ENCODE data around the gene TTLL3. TPM values are rescaled to one million over a fixed set of nuclear protein-coding genes. Genes with fewer than 3 reads are reported as not detected.

The TTLL3 gene
- total RNA-seq, 1 donor from 2014 or later, result 13.6 TPM

- no peak overlapping the region for H3K9ac ChIP-seq (ENCODE audit: low read depth in 1 of 3, low read length in 3 of 3)
- H3K4me3 ChIP-seq (ENCODE audit: low read length in 3 of 3), result no peak overlapping the region
- no peaks in the 10 kb centered on the region for H3K9me3 ChIP-seq (ENCODE audit: control insufficient read depth in 3 of 3, low read length in 3 of 3)
- H3K4me1 ChIP-seq (ENCODE audit: control insufficient read depth in 3 of 3, insufficient read depth in 3 of 3, low read length in 3 of 3), result peaks cover 17 to 22% (median 21%) of the 10 kb centered on the region in 3 donors
- peaks cover 7 to 13% (median 11%) of the 10 kb centered on the region in 3 donors for H3K36me3 ChIP-seq (ENCODE audit: control insufficient read depth in 3 of 3, insufficient read depth in 3 of 3, low read length in 3 of 3)
- no peak overlapping the region for H3K27ac ChIP-seq (ENCODE audit: low read depth, low read length)
- H3K27me3 ChIP-seq (ENCODE audit: control insufficient read depth in 3 of 3, insufficient read depth in 3 of 3, low read length in 3 of 3), result no peaks in the 10 kb centered on the region
Observed at GRCh38 chr3:9812870-9813483, 2.9 kb downstream of the TTLL3 start.

GRCh38 chr3:9815986-9816385 is 5.9 kb downstream of the TTLL3 start:
- H3K4me1 ChIP-seq (ENCODE audit: control insufficient read depth in 3 of 3, insufficient read depth in 3 of 3, low read length in 3 of 3), result peaks cover under 1 to 3% (median under 1%) of the 10 kb centered on the region in 3 donors
- H3K9ac ChIP-seq (ENCODE audit: low read depth in 1 of 3, low read length in 3 of 3), result no peak overlapping the region
- no peaks in the 10 kb centered on the region for H3K27me3 ChIP-seq (ENCODE audit: control insufficient read depth in 3 of 3, insufficient read depth in 3 of 3, low read length in 3 of 3)
- H3K36me3 ChIP-seq (ENCODE audit: control insufficient read depth in 3 of 3, insufficient read depth in 3 of 3, low read length in 3 of 3), result peaks cover 14 to 22% (median 22%) of the 10 kb centered on the region in 3 donors
- H3K9me3 ChIP-seq (ENCODE audit: control insufficient read depth in 3 of 3, low read length in 3 of 3), result no peaks in the 10 kb centered on the region
- no peak overlapping the region for H3K27ac ChIP-seq (ENCODE audit: low read depth, low read length)
- H3K4me3 ChIP-seq (ENCODE audit: low read length in 3 of 3), result no peak overlapping the region

- Histone ChIP-seq H3K9ac (ENCODE audit: low read depth in 1 of 3, low read length in 3 of 3) (no peak overlapping the region), H3K4me1 (ENCODE audit: control insufficient read depth in 3 of 3, insufficient read depth in 3 of 3, low read length in 3 of 3) (peaks cover 0 to 3% (median 0%) of the 10 kb centered on the region in 3 donors), H3K9me3 (ENCODE audit: control insufficient read depth in 3 of 3, low read length in 3 of 3) (no peaks in the 10 kb centered on the region), H3K27me3 (ENCODE audit: control insufficient read depth in 3 of 3, insufficient read depth in 3 of 3, low read length in 3 of 3) (no peaks in the 10 kb centered on the region), H3K36me3 (ENCODE audit: control insufficient read depth in 3 of 3, insufficient read depth in 3 of 3, low read length in 3 of 3) (peaks cover 14 to 26% (median 18%) of the 10 kb centered on the region in 3 donors), H3K4me3 (ENCODE audit: low read length in 3 of 3) (no peak overlapping the region), H3K27ac (ENCODE audit: low read depth, low read length) (no peak overlapping the region)
Observed at GRCh38 chr3:9817436-9817835, 7.4 kb downstream of the TTLL3 start.

DNA sequence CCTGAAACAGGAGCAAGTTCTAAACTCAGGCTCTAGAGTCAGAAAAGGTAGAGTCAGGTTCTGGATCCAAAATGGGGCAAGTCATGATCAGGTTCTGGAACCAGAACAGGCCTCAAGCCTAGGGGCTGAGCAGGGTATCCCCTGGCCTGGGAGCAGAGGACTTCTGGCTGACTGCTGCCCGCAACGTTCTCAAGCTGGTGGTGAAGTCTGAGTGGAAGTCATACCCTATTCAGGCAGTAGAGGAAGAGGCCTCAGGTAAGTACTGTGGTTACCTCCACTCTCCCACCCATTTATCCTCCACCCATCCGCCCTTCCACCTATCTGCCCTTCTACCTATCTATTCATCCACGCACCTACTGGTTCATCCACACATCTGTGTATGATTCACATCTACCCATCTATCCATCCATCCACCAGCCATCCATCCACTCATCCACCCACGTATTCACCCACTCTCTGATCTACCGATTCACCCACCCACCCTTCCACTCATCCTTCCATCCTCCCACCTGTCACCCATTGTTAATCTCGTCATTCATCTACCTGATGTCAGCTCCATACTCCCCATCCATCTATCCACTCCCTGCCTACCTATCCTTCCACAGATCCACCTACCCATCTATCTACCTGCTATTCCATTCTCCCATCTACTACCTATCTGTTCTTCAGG is 8.7 kb downstream of the TTLL3 start:
- peaks cover 12 to 20% (median 18%) of the 10 kb centered on the region in 3 donors for H3K36me3 ChIP-seq (ENCODE audit: control insufficient read depth in 3 of 3, insufficient read depth in 3 of 3, low read length in 3 of 3)
- no peaks in the 10 kb centered on the region for H3K9me3 ChIP-seq (ENCODE audit: control insufficient read depth in 3 of 3, low read length in 3 of 3)
- H3K27ac ChIP-seq (ENCODE audit: low read depth, low read length), result no peak overlapping the region
- H3K4me3 ChIP-seq (ENCODE audit: low read length in 3 of 3), result no peak overlapping the region
- peaks cover 0 to 3% (median 0%) of the 10 kb centered on the region in 3 donors for H3K4me1 ChIP-seq (ENCODE audit: control insufficient read depth in 3 of 3, insufficient read depth in 3 of 3, low read length in 3 of 3)
- H3K9ac ChIP-seq (ENCODE audit: low read depth in 1 of 3, low read length in 3 of 3), result no peak overlapping the region
- no peaks in the 10 kb centered on the region for H3K27me3 ChIP-seq (ENCODE audit: control insufficient read depth in 3 of 3, insufficient read depth in 3 of 3, low read length in 3 of 3)

DNA sequence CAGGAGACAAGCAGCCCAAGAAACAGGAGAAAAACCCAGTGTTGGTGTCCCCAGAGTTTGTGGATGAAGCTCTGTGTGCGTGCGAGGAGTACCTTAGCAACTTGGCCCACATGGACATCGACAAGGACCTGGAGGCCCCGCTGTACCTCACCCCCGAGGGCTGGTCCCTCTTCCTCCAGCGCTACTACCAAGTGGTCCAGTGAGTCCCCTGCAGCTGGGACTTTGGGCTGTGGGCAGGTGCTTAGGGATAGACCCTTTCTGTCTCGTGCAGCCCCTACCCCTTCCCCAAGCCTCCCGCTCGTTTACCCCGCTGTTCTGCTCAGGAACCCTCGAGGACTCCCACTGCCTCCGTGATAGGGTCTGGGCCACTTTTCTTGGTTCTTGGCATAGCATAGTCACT is 10.5 kb downstream of the TTLL3 start:
- no peaks in the 10 kb centered on the region for H3K27me3 ChIP-seq (ENCODE audit: control insufficient read depth in 3 of 3, insufficient read depth in 3 of 3, low read length in 3 of 3)
- H3K9ac ChIP-seq (ENCODE audit: low read depth in 1 of 3, low read length in 3 of 3), result no peak overlapping the region
- no peak overlapping the region for H3K4me3 ChIP-seq (ENCODE audit: low read length in 3 of 3)
- no peaks in the 10 kb centered on the region for H3K9me3 ChIP-seq (ENCODE audit: control insufficient read depth in 3 of 3, low read length in 3 of 3)
- H3K27ac ChIP-seq (ENCODE audit: low read depth, low read length), result no peak overlapping the region
- peaks cover 0 to 3% (median 0%) of the 10 kb centered on the region in 3 donors for H3K4me1 ChIP-seq (ENCODE audit: control insufficient read depth in 3 of 3, insufficient read depth in 3 of 3, low read length in 3 of 3)
- peaks cover 12 to 18% (median 16%) of the 10 kb centered on the region in 3 donors for H3K36me3 ChIP-seq (ENCODE audit: control insufficient read depth in 3 of 3, insufficient read depth in 3 of 3, low read length in 3 of 3)

DNA sequence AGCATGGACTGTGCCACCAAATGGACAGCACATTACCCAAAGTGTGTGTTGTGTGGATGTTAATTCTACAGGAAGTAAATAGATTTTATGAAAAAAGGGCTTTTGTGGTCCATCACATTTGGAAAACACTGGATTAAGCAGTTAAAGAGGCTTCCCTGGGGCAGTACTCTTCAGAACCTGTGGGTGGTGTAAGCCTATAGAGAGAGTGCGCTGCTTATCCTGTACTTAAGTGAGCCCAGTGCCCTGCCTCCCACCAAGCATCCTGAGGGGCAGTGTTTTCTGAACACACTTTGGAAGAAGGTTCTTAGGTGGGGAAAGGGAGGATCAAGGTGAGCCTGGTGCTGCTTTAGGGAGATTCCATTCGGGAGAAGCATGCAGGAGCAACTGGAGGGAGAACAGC is 10.9 kb downstream of the TTLL3 start:
- Histone ChIP-seq H3K36me3 (ENCODE audit: control insufficient read depth in 3 of 3, insufficient read depth in 3 of 3, low read length in 3 of 3) (peaks cover 10 to 14% (median 13%) of the 10 kb centered on the region in 3 donors), H3K27me3 (ENCODE audit: control insufficient read depth in 3 of 3, insufficient read depth in 3 of 3, low read length in 3 of 3) (no peaks in the 10 kb centered on the region), H3K4me3 (ENCODE audit: low read length in 3 of 3) (no peak overlapping the region), H3K9me3 (ENCODE audit: control insufficient read depth in 3 of 3, low read length in 3 of 3) (no peaks in the 10 kb centered on the region), H3K27ac (ENCODE audit: low read depth, low read length) (no peak overlapping the region), H3K4me1 (ENCODE audit: control insufficient read depth in 3 of 3, insufficient read depth in 3 of 3, low read length in 3 of 3) (peaks cover 0 to 3% (median 0%) of the 10 kb centered on the region in 3 donors), H3K9ac (ENCODE audit: low read depth in 1 of 3, low read length in 3 of 3) (no peak overlapping the region)

GRCh38 chr3:9825451-9826040 is 15.5 kb downstream of the TTLL3 start:
- H3K36me3 ChIP-seq (ENCODE audit: control insufficient read depth in 3 of 3, insufficient read depth in 3 of 3, low read length in 3 of 3), result peaks cover 7 to 24% (median 17%) of the 10 kb centered on the region in 3 donors
- H3K9me3 ChIP-seq (ENCODE audit: control insufficient read depth in 3 of 3, low read length in 3 of 3), result no peaks in the 10 kb centered on the region
- no peak overlapping the region for H3K4me3 ChIP-seq (ENCODE audit: low read length in 3 of 3)
- no peaks in the 10 kb centered on the region for H3K4me1 ChIP-seq (ENCODE audit: control insufficient read depth in 3 of 3, insufficient read depth in 3 of 3, low read length in 3 of 3)
- no peak overlapping the region for H3K27ac ChIP-seq (ENCODE audit: low read depth, low read length)
- H3K9ac ChIP-seq (ENCODE audit: low read depth in 1 of 3, low read length in 3 of 3), result no peak overlapping the region
- no peaks in the 10 kb centered on the region for H3K27me3 ChIP-seq (ENCODE audit: control insufficient read depth in 3 of 3, insufficient read depth in 3 of 3, low read length in 3 of 3)

GRCh38 chr3:9826815-9827573 is 16.9 kb downstream of the TTLL3 start:
- Histone ChIP-seq H3K4me3 (ENCODE audit: low read length in 3 of 3) (no peak overlapping the region), H3K9me3 (ENCODE audit: control insufficient read depth in 3 of 3, low read length in 3 of 3) (no peaks in the 10 kb centered on the region), H3K36me3 (ENCODE audit: control insufficient read depth in 3 of 3, insufficient read depth in 3 of 3, low read length in 3 of 3) (peaks cover 7 to 21% (median 20%) of the 10 kb centered on the region in 3 donors), H3K27ac (ENCODE audit: low read depth, low read length) (no peak overlapping the region), H3K27me3 (ENCODE audit: control insufficient read depth in 3 of 3, insufficient read depth in 3 of 3, low read length in 3 of 3) (no peaks in the 10 kb centered on the region), H3K4me1 (ENCODE audit: control insufficient read depth in 3 of 3, insufficient read depth in 3 of 3, low read length in 3 of 3) (no peaks in the 10 kb centered on the region), H3K9ac (ENCODE audit: low read depth in 1 of 3, low read length in 3 of 3) (no peak overlapping the region)

DNA sequence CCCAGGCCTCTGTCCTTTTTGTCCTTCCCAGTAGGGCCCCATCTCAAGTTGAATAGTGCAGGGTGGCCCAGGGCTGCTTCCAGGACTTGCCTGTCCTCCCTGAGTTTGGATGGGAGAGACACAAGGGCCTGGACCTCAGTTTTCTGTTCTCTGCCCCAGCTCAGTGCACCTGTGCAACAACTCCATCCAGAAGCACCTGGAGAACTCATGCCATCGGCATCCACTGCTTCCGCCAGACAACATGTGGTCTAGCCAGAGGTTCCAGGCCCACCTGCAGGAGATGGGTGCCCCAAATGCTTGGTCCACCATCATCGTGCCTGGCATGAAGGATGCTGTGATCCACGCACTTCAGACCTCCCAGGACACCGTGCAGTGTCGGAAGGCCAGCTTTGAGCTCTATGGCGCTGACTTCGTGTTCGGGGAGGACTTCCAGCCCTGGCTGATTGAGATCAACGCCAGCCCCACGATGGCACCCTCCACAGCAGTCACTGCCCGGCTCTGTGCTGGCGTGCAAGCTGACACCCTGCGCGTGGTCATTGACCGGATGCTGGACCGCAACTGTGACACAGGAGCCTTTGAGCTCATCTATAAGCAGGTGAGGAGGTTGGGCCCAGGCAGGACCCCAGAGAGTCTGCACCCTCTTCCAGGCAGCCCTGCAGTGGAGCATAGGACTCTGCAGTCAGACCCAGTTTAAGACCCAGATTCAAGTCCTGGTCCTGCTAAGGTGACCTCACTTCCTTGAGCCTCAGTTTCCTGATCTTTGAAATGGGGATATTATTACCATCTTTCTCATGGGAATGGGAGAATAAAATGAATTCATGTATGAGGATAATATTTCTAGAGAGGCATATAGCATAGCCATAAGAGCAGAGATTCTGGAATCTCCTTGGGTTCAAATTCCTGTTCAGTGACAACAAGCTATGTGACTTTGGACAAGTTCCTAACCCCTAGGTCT is 19.0 kb downstream of the TTLL3 start:
- Histone ChIP-seq H3K27ac (ENCODE audit: low read depth, low read length) (no peak overlapping the region), H3K9ac (ENCODE audit: low read depth in 1 of 3, low read length in 3 of 3) (no peak overlapping the region), H3K9me3 (ENCODE audit: control insufficient read depth in 3 of 3, low read length in 3 of 3) (no peaks in the 10 kb centered on the region), H3K4me1 (ENCODE audit: control insufficient read depth in 3 of 3, insufficient read depth in 3 of 3, low read length in 3 of 3) (no peaks in the 10 kb centered on the region), H3K27me3 (ENCODE audit: control insufficient read depth in 3 of 3, insufficient read depth in 3 of 3, low read length in 3 of 3) (no peaks in the 10 kb centered on the region), H3K4me3 (ENCODE audit: low read length in 3 of 3) (no peak overlapping the region), H3K36me3 (ENCODE audit: control insufficient read depth in 3 of 3, insufficient read depth in 3 of 3, low read length in 3 of 3) (peaks cover 10 to 36% (median 27%) of the 10 kb centered on the region in 3 donors)

Measured in skeletal muscle tissue (tissue), 4 donors.